Adrenal gland (tissue), 5 donors: ENCODE results near the gene THRA.

Source experiments
- POLR2A ChIP-seq, 2 donors: fragments of 450-650 bp; IDR thresholded peaks; one replicate each; pipeline ENCODE4 v1.6.1; 2017; ENCODE audit warnings: antibody characterized with exemption in 2 of 2, mild to moderate bottlenecking in 2 of 2, moderate library complexity in 1 of 2
- TF ChIP-seq, protein P1 (sequence below), 6 experiments: fragments of 450-650 bp in 4 of 6; fragments of 200-600 bp in 2 of 6; sonication (generic) in 1 of 6; IDR thresholded peaks; 1 replicate in 5 of 6; 2 replicates in 1 of 6; pipeline versions ENCODE4 v1.5.1 to v1.8.0; 2016 to 2021; ENCODE audit warnings: antibody characterized with exemption in 6 of 6, mild to moderate bottlenecking in 2 of 6, moderate library complexity in 1 of 6
- donor health status: DM: no; HTN: no; CAD: no.

DNA sequence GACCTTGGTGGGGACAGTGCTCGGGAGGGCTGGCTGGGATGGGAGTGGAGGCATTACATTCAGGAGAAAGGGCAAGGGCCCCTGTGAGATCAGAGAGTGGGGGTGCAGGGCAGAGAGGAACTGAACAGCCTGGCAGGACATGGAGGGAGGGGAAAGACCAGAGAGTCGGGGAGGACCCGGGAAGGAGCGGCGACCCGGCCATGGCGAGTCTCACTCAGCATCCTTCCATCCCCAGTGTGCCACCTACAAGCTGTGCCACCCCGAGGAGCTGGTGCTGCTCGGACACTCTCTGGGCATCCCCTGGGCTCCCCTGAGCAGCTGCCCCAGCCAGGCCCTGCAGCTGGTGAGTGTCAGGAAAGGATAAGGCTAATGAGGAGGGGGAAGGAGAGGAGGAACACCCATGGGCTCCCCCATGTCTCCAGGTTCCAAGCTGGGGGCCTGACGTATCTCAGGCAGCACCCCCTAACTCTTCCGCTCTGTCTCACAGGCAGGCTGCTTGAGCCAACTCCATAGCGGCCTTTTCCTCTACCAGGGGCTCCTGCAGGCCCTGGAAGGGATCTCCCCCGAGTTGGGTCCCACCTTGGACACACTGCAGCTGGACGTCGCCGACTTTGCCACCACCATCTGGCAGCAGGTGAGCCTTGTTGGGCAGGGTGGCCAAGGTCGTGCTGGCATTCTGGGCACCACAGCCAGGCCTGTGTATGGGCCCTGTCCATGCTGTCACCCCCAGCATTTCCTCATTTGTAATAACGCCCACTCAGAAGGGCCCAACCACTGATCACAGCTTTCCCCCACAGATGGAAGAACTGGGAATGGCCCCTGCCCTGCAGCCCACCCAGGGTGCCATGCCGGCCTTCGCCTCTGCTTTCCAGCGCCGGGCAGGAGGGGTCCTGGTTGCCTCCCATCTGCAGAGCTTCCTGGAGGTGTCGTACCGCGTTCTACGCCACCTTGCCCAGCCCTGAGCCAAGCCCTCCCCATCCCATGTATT, 46.5 kb upstream of the THRA start:
- TF ChIP-seq, protein P1, sequence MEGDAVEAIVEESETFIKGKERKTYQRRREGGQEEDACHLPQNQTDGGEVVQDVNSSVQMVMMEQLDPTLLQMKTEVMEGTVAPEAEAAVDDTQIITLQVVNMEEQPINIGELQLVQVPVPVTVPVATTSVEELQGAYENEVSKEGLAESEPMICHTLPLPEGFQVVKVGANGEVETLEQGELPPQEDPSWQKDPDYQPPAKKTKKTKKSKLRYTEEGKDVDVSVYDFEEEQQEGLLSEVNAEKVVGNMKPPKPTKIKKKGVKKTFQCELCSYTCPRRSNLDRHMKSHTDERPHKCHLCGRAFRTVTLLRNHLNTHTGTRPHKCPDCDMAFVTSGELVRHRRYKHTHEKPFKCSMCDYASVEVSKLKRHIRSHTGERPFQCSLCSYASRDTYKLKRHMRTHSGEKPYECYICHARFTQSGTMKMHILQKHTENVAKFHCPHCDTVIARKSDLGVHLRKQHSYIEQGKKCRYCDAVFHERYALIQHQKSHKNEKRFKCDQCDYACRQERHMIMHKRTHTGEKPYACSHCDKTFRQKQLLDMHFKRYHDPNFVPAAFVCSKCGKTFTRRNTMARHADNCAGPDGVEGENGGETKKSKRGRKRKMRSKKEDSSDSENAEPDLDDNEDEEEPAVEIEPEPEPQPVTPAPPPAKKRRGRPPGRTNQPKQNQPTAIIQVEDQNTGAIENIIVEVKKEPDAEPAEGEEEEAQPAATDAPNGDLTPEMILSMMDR (IDR thresholded peaks at IDR 0.05) = no peak
- no peak for TF ChIP-seq POLR2A (IDR thresholded peaks at IDR 0.05)
